Mammary epithelial cell (primary cell): ENCODE data around the gene ANK3.

Experiments
- CTCF ChIP-seq, 2 donors: IDR thresholded peaks in 1 of 2; conservative IDR thresholded peaks in 1 of 2; 2 replicates each; pipeline ENCODE4 v1.5.1; 2011 to 2012; ENCODE audit warnings: inconsistent platforms in 2 of 2, low read length in 2 of 2, mild to moderate bottlenecking in 2 of 2, control low read depth in 1 of 2, low read depth in 1 of 2; ENCODE audit not compliant: insufficient read depth in 1 of 2; ENCODE audit errors: extremely low read depth in 1 of 2
- EZH2 ChIP-seq: IDR thresholded peaks from 2 replicates; pipeline ENCODE4 v1.6.1; 2012; ENCODE audit warnings: low read length, inconsistent platforms, borderline replicate concordance

GRCh38 chr10:60093317-60093716, 296.4 kb downstream of the ANK3 start:
- TF ChIP-seq CTCF (conservative IDR thresholded peaks at IDR 0.05 in 1 of 2, IDR thresholded peaks at IDR 0.05 in 1 of 2; ENCODE audit: extremely low read depth in 1 of 2, insufficient read depth in 1 of 2, low read depth in 1 of 2, low read length in 2 of 2) (no peak), EZH2 (no peak)
